ENCODE data around the gene PEX11B. TPM values are rescaled to one million over a fixed set of nuclear protein-coding genes. Genes with fewer than 3 reads are reported as not detected.

Gene PEX11B, protein sequence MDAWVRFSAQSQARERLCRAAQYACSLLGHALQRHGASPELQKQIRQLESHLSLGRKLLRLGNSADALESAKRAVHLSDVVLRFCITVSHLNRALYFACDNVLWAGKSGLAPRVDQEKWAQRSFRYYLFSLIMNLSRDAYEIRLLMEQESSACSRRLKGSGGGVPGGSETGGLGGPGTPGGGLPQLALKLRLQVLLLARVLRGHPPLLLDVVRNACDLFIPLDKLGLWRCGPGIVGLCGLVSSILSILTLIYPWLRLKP
- 23.4 and 24.8 TPM in 2 replicates for total RNA-seq

DNA sequence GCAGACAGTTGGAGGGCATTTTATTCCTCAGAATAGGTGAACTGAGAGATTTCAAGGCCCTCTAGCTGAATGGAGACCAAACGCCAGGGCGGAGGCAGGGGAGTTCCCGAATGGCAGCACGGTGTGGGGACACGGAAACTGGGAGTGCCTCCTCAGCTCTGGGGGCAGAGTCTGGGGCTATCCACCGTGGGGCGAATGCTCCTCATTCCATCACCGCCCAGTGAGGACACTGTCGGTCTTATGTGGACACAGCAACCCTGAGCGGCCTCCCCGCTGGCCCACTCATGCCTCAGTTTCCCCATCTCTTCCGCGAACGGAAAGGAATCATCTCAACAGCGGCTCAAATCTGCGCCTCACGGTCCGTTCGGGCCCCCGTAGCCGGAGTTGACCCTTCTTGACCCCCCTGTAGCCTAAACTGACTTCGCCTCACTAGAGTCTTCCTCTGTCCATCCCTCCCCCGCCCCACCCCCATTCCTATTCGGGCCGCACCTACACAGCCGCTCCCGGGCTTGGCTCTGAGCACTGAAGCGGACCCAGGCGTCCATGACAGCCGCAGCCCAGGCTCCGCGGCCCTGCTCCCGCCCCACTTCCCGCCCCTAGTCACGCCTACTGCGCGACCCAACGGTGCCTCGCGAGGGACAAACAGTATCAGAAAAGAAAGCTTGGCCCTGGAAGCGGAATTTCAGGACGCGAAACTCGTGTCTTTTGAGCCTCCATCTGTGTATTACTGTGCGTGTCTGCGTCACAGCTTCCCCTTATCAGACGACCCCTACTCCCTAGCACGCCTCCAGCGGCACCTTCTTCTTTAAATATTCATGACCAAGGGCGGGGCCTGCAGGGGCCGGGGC, at the start of gene PEX11B:
PEX11B (minus strand) TSS at position 574 of the 848 bp plus-strand sequence; CDS start at position 545, 29 bp downstream.

DNA sequence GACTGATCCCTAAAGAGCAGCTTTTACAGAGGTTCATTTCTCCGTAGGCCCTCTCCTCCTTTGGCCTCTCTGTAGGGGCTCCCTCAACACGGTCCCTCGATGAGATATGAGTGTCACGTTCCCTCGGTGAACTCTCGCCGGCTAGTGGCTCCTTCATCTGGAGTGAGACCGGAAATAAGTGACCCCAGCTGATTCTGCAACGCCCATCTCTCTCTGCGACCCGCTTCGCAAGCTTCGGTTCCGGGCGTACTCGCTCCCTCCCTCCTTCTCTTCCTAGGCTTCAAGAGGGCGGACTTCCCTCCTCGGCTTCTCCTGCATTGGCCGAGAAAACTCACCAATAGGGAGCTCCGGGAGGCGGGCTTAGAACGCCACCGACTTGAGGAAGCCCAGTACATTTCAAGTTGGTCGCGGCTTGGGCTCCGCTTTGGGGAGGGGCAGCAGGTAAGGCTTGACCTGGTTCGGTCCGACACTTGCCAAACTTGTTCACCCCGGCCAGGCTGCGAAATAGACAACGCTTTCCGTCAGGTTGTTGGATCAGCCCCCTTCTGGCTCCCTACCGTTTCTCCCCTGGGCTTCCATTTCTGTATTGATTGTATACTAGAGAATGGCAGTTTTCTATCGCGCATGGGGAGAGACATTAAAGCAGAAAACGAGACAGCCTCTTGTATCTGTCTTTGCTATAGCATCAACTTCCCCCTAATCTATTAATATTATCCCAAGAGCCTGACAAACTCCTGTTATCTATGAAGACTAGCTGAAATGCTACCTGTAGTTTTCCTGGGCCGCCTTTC, 46.0 kb upstream of the PEX11B start, which contains the start of the genes ANKRD34A and POLR3GL:
ANKRD34A (minus strand) TSS at position 248 of the 791 bp plus-strand sequence. CDS start 2,816 bp downstream, outside the sequence.
POLR3GL (plus strand) TSS at position 363 of the 791 bp plus-strand sequence. CDS start 10,176 bp downstream, outside the sequence.

DNA sequence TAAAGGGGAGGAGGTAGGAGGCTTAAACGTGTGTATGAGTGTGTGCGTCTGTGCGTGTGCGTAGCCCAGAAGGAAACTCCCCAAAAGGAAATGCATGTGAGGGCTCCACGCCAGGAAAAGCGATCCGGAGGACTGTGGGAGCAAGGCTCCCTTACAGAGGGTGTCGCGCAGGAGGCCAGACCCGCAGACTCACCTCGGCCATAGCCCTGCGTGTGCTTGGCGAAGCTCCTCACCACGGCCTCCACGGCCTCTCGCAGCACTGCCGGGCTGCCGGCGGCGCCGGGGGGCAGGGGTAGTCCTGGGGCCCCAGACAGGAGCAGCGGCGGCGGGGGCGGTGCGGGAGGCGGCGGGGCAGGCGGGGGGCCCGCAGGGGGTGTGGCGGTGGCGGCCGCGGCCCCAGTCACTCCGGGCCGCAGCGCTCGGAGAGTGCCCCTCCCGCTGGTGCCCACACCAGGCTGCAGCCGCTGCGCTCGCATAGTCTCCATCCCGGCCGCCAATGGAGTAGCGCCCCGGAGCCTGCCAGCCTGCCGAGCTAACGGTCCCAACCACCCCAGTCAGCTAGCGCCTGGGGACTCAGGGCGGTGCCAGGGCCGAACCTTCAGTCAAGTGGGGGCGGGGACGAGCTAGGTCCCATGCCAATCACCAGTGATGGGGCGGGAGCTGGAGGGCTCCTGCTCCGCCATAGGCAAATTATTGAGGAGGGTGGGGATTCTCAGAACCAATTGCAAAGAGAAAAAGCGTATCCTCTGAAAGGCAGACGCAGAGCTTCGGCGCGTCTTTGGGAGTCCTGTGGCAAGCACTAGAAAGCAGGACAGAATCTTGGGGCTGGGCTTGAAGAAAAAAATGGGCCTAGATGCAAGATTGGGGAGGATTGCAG, 39.2 kb upstream of the PEX11B start, which contains the start of gene LIX1L:
LIX1L (minus strand) TSS at position 575 of the 877 bp plus-strand sequence; CDS start at position 485, 90 bp downstream.

DNA sequence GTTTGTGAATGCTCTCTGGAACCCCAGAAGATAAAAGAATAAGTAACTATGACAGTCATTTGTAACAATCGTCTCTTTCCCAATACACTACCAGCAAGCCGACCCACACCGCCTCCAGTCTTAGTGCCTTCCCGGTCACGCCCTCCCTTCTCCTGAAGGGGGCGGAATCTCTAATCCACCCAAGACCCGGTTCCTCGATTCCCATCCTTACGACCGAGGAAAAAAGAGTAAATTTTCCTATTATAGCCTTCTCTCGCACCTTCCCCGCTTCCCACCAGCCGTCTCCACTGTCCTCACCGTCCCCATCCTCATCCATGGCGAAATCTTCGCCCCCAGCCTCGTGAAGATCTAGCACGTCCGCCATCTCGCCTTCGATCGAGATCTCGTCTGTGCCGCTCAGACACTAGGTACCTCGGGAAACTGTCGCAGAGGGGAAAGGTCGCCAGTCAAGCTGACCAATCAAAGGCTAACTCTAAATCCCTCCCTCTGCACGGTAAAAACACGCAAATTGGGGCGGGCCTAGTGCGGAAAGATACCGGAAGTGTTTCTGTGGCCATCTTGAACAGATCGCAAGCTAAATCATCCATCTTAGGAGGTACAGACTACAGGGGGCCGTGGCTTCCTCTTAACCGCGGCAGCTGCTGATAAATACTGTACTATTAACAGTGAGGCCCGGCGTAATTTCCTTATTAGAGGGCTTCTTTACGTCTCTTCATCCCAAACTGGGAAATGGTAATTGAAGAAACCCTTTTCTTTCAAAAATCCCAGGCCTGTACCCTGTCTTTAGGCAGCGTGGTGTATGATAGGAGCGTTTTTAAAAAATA, 8.8 kb upstream of the PEX11B start, which contains the start of gene RBM8A:
RBM8A (minus strand) TSS at position 422 of the 824 bp plus-strand sequence; CDS start at position 364, 58 bp downstream.

DNA sequence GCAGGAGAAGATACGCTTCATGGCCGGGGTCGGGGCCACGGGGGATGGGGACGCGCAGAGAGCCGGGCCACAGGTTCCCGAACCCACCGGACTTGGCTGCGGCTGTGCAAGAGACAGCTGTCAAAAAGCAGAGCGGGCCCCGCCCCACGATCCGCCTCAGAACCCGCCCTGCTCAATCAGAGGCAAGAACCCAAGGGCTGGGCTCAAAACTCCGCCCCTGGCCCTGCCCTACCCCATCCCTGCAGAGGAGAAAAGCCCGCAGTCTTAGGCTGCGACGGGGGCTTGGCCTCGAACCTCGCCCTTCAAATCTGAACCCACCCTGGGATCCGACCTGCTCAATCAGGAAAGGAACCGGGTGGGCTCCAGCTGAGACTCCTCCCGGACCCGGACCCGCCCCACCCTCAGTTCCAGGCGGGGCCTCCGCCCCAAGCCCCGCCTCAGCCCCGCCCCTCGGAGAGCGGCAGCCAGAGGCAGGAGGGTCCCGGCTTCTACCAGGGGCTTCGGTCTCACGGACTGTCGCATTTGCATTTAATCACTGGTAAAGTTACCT, 32.7 kb downstream of the PEX11B start, which contains the start of gene ANKRD35:
ANKRD35 (minus strand) TSS at position 129 of the 550 bp plus-strand sequence; CDS start at position 21, 108 bp downstream.

Other genes with a start within 250 kb of the PEX11B start
- gene PDZK1, start 211.3 kb downstream of the PEX11B start, total RNA-seq: 0.23 and 0.33 TPM in 2 replicates
- not detected in 2 replicates for gene CD160, start 199.2 kb downstream of the PEX11B start, total RNA-seq
- 11.9 and 12.2 TPM in 2 replicates for gene RNF115, start 94.6 kb downstream of the PEX11B start, total RNA-seq
- gene POLR3C, start 94.5 kb downstream of the PEX11B start, total RNA-seq: 22.6 and 24.9 TPM in 2 replicates
- 1.4 and 2.9 TPM in 2 replicates for gene NUDT17, start 73.1 kb downstream of the PEX11B start, total RNA-seq
- gene PIAS3, start 59.6 kb downstream of the PEX11B start, total RNA-seq: 19.8 and 22.2 TPM in 2 replicates
- 1.8 and 2.5 TPM in 2 replicates for gene ANKRD35, start 32.9 kb downstream of the PEX11B start, total RNA-seq
- gene ITGA10, start 8.7 kb downstream of the PEX11B start, total RNA-seq: 12.3 and 13.5 TPM in 2 replicates
- 54.8 and 62.2 TPM in 2 replicates for gene RBM8A, start 8.8 kb upstream of the PEX11B start, total RNA-seq
- 20.6 and 21.0 TPM in 2 replicates for gene LIX1L, start 39.3 kb upstream of the PEX11B start, total RNA-seq
- 0.98 and 1.2 TPM in 2 replicates for gene ANKRD34A, start 45.9 kb upstream of the PEX11B start, total RNA-seq
- 7.0 and 10.2 TPM in 2 replicates for gene POLR3GL, start 46.0 kb upstream of the PEX11B start, total RNA-seq
- gene TXNIP, start 77.9 kb upstream of the PEX11B start, total RNA-seq: 6.9 and 356 TPM in 2 replicates
- not detected in 2 replicates for gene HJV, start 103.0 kb upstream of the PEX11B start, total RNA-seq
- gene NBPF10, start 226.1 kb upstream of the PEX11B start, total RNA-seq: 2.8 and 4.7 TPM in 2 replicates

All from smooth muscle cell of the pulmonary artery (primary cell).